ENCODE results near the gene GRIK2.

The GRIK2 gene

GRCh38 chr6:101878554-101879276 is 485.2 kb downstream of the GRIK2 start:
- no peak for DNase-seq (ENCODE audit: low read depth in 3 of 3)

- DNase-seq (ENCODE audit: low read depth in 3 of 3) = no peak
These were observed 486.3 kb downstream of the GRIK2 start for GRCh38 chr6:101879782-101880181.

GRCh38 chr6:101883505-101883904 is 490.0 kb downstream of the GRIK2 start:
- no peak for DNase-seq (ENCODE audit: low read depth in 3 of 3)

GRCh38 chr6:101887532-101887931 is 494.0 kb downstream of the GRIK2 start:
- no peak for DNase-seq (ENCODE audit: low read depth in 3 of 3)

GRCh38 chr6:101907356-101908217 is 514.1 kb downstream of the GRIK2 start:
- no peak for DNase-seq (ENCODE audit: low read depth in 3 of 3)

GRCh38 chr6:101909366-101909765 is 515.9 kb downstream of the GRIK2 start:
- no peak for DNase-seq (ENCODE audit: low read depth in 3 of 3)

- DNase-seq (ENCODE audit: low read depth in 3 of 3) = no peak
These were observed 518.8 kb downstream of the GRIK2 start for GRCh38 chr6:101912311-101912710.

- no peak for DNase-seq (ENCODE audit: low read depth in 3 of 3)
These were observed 525.0 kb downstream of the GRIK2 start for GRCh38 chr6:101918471-101918870.

GRCh38 chr6:101921829-101922450 is 528.4 kb downstream of the GRIK2 start:
- no peak for DNase-seq (ENCODE audit: low read depth in 3 of 3)

- DNase-seq (ENCODE audit: low read depth in 3 of 3) = no peak
These were observed 532.8 kb downstream of the GRIK2 start for GRCh38 chr6:101926149-101926925.

GRCh38 chr6:101931766-101932165 is 538.3 kb downstream of the GRIK2 start:
- DNase-seq (ENCODE audit: low read depth in 3 of 3) = no peak

- DNase-seq (ENCODE audit: low read depth in 3 of 3) = no peak
These were observed 539.2 kb downstream of the GRIK2 start for GRCh38 chr6:101932704-101933103.

GRCh38 chr6:101935732-101936131 is 542.2 kb downstream of the GRIK2 start:
- DNase-seq (ENCODE audit: low read depth in 3 of 3) = no peak

GRCh38 chr6:101936516-101936915 is 543.0 kb downstream of the GRIK2 start:
- no peak for DNase-seq (ENCODE audit: low read depth in 3 of 3)

GRCh38 chr6:101937108-101937507 is 543.6 kb downstream of the GRIK2 start:
- DNase-seq (ENCODE audit: low read depth in 3 of 3) = no peak

GRCh38 chr6:101940391-101940790 is 546.9 kb downstream of the GRIK2 start:
- DNase-seq (ENCODE audit: low read depth in 3 of 3) = no peak

- DNase-seq (ENCODE audit: low read depth in 3 of 3) = no peak
These were observed 563.5 kb downstream of the GRIK2 start for GRCh38 chr6:101956961-101957360.

- DNase-seq (ENCODE audit: low read depth in 3 of 3) = no peak
These were observed 567.8 kb downstream of the GRIK2 start for GRCh38 chr6:101961357-101961756.

GRCh38 chr6:101980924-101981323 is 587.4 kb downstream of the GRIK2 start:
- no peak for DNase-seq (ENCODE audit: low read depth in 3 of 3)

GRCh38 chr6:101986476-101986875 is 593.0 kb downstream of the GRIK2 start:
- no peak for DNase-seq (ENCODE audit: low read depth in 3 of 3)

GRCh38 chr6:101992286-101992685 is 598.8 kb downstream of the GRIK2 start:
- DNase-seq (ENCODE audit: low read depth in 3 of 3) = no peak

- DNase-seq (ENCODE audit: low read depth in 3 of 3) = no peak
These were observed 601.0 kb downstream of the GRIK2 start for GRCh38 chr6:101994521-101994920.
